Measurements from ENCODE around the gene SSX4B. TPM values are rescaled to one million over a fixed set of nuclear protein-coding genes. Genes with fewer than 3 reads are reported as not detected.
"Not testable (repeated sequence)": the region's sequence is repeated elsewhere in the genome, so short reads cannot be mapped to it uniquely, and the experiment has no call there.

The SSX4B gene
- total RNA-seq, 2 donors from 2014 or later, result 1.00 to 1.5 TPM

DNA sequence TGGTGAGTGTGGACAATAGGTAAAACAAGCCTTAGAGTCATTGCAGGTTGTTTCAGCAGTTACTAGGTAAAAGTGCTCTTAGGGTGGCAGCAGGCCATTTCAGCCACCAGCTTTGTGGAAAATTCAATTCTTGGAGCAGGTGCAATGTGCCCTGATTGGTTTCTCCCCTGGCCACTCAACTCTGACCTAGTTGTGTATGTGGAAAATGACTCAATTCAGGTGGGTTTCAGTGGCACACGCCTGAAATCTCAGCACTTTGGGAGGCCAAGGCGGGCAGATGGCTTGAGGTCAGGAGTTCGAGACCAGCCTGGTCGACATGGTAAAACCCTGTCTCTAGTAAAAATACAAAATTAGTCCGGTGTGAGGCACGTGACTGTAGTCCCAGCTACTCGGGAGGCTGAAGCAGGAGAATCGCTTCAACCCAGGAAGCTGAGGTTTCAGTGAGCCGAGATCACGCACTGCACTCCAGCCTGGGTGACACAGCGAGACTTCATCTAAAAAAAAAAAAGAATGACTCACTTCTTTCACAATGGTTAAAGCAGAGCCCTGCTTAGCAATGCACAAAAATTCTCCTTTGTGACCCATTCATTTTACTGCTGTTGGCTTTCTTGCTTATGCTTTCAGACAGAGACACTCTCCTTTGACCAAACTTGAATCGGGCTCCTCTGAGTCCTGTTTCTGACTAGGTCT is 15.4 kb upstream of the SSX4B start:
- not testable (repeated sequence) for H3K36me3 ChIP-seq (ENCODE audit: control insufficient read depth, insufficient read depth, low read length); H3K27ac Mint-ChIP-seq; H3K36me3 Mint-ChIP-seq (ENCODE audit: low read depth); H3K4me1 ChIP-seq (ENCODE audit: control insufficient read depth, insufficient read depth, low read length); DNase-seq; H3K9ac ChIP-seq (ENCODE audit: extremely low read depth, low read length, poor library complexity, severe bottlenecking); H3K4me3 Mint-ChIP-seq; H3K27me3 ChIP-seq (ENCODE audit: control insufficient read depth, insufficient read depth, low read length, poor library complexity, severe bottlenecking); H3K4me1 Mint-ChIP-seq; H3K27ac ChIP-seq (ENCODE audit: low read depth, low read length); H3K4me3 ChIP-seq (ENCODE audit: low read length); H3K9me3 ChIP-seq (ENCODE audit: control insufficient read depth, low read length); H3K27me3 Mint-ChIP-seq (ENCODE audit: insufficient read depth)
- peaks cover 28% of the 10 kb centered on the region for H3K9me3 Mint-ChIP-seq
- no CpG with 5 or more reads among the region's 12 CpGs for WGBS, 2 experiments (ENCODE audit: insufficient coverage in 1 of 2, insufficient read length in 1 of 2)

GRCh38 chrX:48397825-48398224 is 13.9 kb downstream of the SSX4B start:
- not testable (repeated sequence) for H3K27ac Mint-ChIP-seq; H3K9me3 ChIP-seq (ENCODE audit: control insufficient read depth, low read length); H3K4me1 Mint-ChIP-seq; H3K27ac ChIP-seq (ENCODE audit: low read depth, low read length); H3K4me3 ChIP-seq (ENCODE audit: low read length); H3K27me3 Mint-ChIP-seq (ENCODE audit: insufficient read depth); H3K9ac ChIP-seq (ENCODE audit: extremely low read depth, low read length, poor library complexity, severe bottlenecking); H3K4me3 Mint-ChIP-seq; H3K27me3 ChIP-seq (ENCODE audit: control insufficient read depth, insufficient read depth, low read length, poor library complexity, severe bottlenecking); H3K4me1 ChIP-seq (ENCODE audit: control insufficient read depth, insufficient read depth, low read length); H3K36me3 ChIP-seq (ENCODE audit: control insufficient read depth, insufficient read depth, low read length); H3K36me3 Mint-ChIP-seq (ENCODE audit: low read depth)
- H3K9me3 Mint-ChIP-seq, result peaks cover 14% of the 10 kb centered on the region
- DNase-seq, result peak; percentile 15
- no CpG with 5 or more reads among the region's 1 CpG for WGBS, 2 experiments (ENCODE audit: insufficient coverage in 1 of 2, insufficient read length in 1 of 2)

GRCh38 chrX:48396931-48397330 is 14.8 kb downstream of the SSX4B start:
- not testable (repeated sequence) for H3K27me3 Mint-ChIP-seq (ENCODE audit: insufficient read depth)

DNA sequence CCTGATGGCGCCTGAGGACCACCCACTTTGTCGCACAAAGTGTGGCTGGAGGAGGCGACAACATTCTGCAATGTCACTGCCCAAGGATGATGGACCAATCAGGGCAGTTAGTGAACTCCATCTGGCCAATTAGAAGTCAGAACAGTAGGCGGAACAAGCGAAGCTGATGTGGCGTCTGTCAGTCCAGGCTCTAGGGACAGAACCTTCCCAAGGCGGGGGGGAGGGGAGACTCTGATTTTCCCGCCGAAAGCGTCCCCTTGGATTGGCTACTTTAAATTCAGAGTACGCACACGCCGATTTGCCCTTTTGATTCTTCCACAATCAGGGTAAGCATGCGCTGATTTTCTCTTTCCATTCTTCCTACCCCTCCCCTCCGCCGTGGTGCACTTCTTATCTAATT is 28.5 kb downstream of the SSX4B start, which contains the start of gene SSX4:
Gene SSX4, plus strand, starts transcription at position 301 of the 400 bp plus-strand sequence. CDS start 515 bp downstream, outside the sequence.
- WGBS, 2 experiments (ENCODE audit: insufficient coverage in 1 of 2, insufficient read length in 1 of 2), result no CpG with 5 or more reads among the region's 16 CpGs
- not testable (repeated sequence) for H3K36me3 Mint-ChIP-seq (ENCODE audit: low read depth); H3K36me3 ChIP-seq (ENCODE audit: control insufficient read depth, insufficient read depth, low read length); H3K27ac ChIP-seq (ENCODE audit: low read depth, low read length); H3K27me3 Mint-ChIP-seq (ENCODE audit: insufficient read depth); H3K9me3 ChIP-seq (ENCODE audit: control insufficient read depth, low read length); H3K4me3 Mint-ChIP-seq; H3K9ac ChIP-seq (ENCODE audit: extremely low read depth, low read length, poor library complexity, severe bottlenecking); DNase-seq; H3K4me3 ChIP-seq (ENCODE audit: low read length); H3K9me3 Mint-ChIP-seq; H3K27ac Mint-ChIP-seq; H3K4me1 Mint-ChIP-seq; H3K4me1 ChIP-seq (ENCODE audit: control insufficient read depth, insufficient read depth, low read length); H3K27me3 ChIP-seq (ENCODE audit: control insufficient read depth, insufficient read depth, low read length, poor library complexity, severe bottlenecking)

More at GRCh38 chrX:48396931-48397330, 14.8 kb downstream of the SSX4B start:
- H3K27ac ChIP-seq (ENCODE audit: low read depth, low read length); DNase-seq; H3K9ac ChIP-seq (ENCODE audit: extremely low read depth, low read length, poor library complexity, severe bottlenecking); H3K36me3 Mint-ChIP-seq (ENCODE audit: low read depth); H3K4me3 ChIP-seq (ENCODE audit: low read length); H3K27me3 ChIP-seq (ENCODE audit: control insufficient read depth, insufficient read depth, low read length, poor library complexity, severe bottlenecking); H3K4me3 Mint-ChIP-seq; H3K36me3 ChIP-seq (ENCODE audit: control insufficient read depth, insufficient read depth, low read length); H3K4me1 Mint-ChIP-seq; H3K27ac Mint-ChIP-seq; H3K9me3 ChIP-seq (ENCODE audit: control insufficient read depth, low read length); H3K4me1 ChIP-seq (ENCODE audit: control insufficient read depth, insufficient read depth, low read length): not testable (repeated sequence)
- H3K9me3 Mint-ChIP-seq, result peaks cover 14% of the 10 kb centered on the region
- 83% methylated on average over 1 of the region's 2 CpGs; no CpG with 5 or more reads in 1 of the 2 experiments for WGBS, 2 experiments (ENCODE audit: insufficient coverage in 1 of 2, insufficient read length in 1 of 2)

GRCh38 chrX:48370408-48370807 is 41.4 kb downstream of the SSX4B start:
- not testable (repeated sequence) for H3K27ac Mint-ChIP-seq; H3K27me3 ChIP-seq (ENCODE audit: control insufficient read depth, insufficient read depth, low read length, poor library complexity, severe bottlenecking); H3K4me3 Mint-ChIP-seq; H3K9me3 ChIP-seq (ENCODE audit: control insufficient read depth, low read length); DNase-seq; H3K4me1 Mint-ChIP-seq; H3K9ac ChIP-seq (ENCODE audit: extremely low read depth, low read length, poor library complexity, severe bottlenecking); H3K27me3 Mint-ChIP-seq (ENCODE audit: insufficient read depth); H3K4me3 ChIP-seq (ENCODE audit: low read length); H3K27ac ChIP-seq (ENCODE audit: low read depth, low read length); H3K36me3 ChIP-seq (ENCODE audit: control insufficient read depth, insufficient read depth, low read length); H3K4me1 ChIP-seq (ENCODE audit: control insufficient read depth, insufficient read depth, low read length); H3K36me3 Mint-ChIP-seq (ENCODE audit: low read depth)
- H3K9me3 Mint-ChIP-seq, result peaks cover 13% of the 10 kb centered on the region
- no CpG with 5 or more reads among the region's 8 CpGs for WGBS, 2 experiments (ENCODE audit: insufficient coverage in 1 of 2, insufficient read length in 1 of 2)

- not testable (repeated sequence) for H3K4me3 Mint-ChIP-seq; H3K36me3 Mint-ChIP-seq (ENCODE audit: low read depth); H3K36me3 ChIP-seq (ENCODE audit: control insufficient read depth, insufficient read depth, low read length); H3K4me3 ChIP-seq (ENCODE audit: low read length); H3K4me1 Mint-ChIP-seq; H3K27me3 Mint-ChIP-seq (ENCODE audit: insufficient read depth); H3K4me1 ChIP-seq (ENCODE audit: control insufficient read depth, insufficient read depth, low read length); H3K27ac ChIP-seq (ENCODE audit: low read depth, low read length); H3K27me3 ChIP-seq (ENCODE audit: control insufficient read depth, insufficient read depth, low read length, poor library complexity, severe bottlenecking); H3K27ac Mint-ChIP-seq; H3K9ac ChIP-seq (ENCODE audit: extremely low read depth, low read length, poor library complexity, severe bottlenecking); DNase-seq; H3K9me3 ChIP-seq (ENCODE audit: control insufficient read depth, low read length)
- WGBS, 2 experiments (ENCODE audit: insufficient coverage in 1 of 2, insufficient read length in 1 of 2), result no CpG with 5 or more reads among the region's 12 CpGs
- H3K9me3 Mint-ChIP-seq, result peaks cover 24% of the 10 kb centered on the region
Measured at GRCh38 chrX:48367717-48368408, 43.9 kb downstream of the SSX4B start.

GRCh38 chrX:48359281-48359680 is 52.5 kb downstream of the SSX4B start:
- DNase-seq; H3K27me3 ChIP-seq (ENCODE audit: control insufficient read depth, insufficient read depth, low read length, poor library complexity, severe bottlenecking); H3K9ac ChIP-seq (ENCODE audit: extremely low read depth, low read length, poor library complexity, severe bottlenecking); H3K4me3 Mint-ChIP-seq; H3K4me1 ChIP-seq (ENCODE audit: control insufficient read depth, insufficient read depth, low read length); H3K4me3 ChIP-seq (ENCODE audit: low read length); H3K9me3 ChIP-seq (ENCODE audit: control insufficient read depth, low read length); H3K27ac ChIP-seq (ENCODE audit: low read depth, low read length); H3K4me1 Mint-ChIP-seq; H3K36me3 ChIP-seq (ENCODE audit: control insufficient read depth, insufficient read depth, low read length); H3K27ac Mint-ChIP-seq; H3K36me3 Mint-ChIP-seq (ENCODE audit: low read depth); H3K27me3 Mint-ChIP-seq (ENCODE audit: insufficient read depth): not testable (repeated sequence)
- WGBS, 2 experiments (ENCODE audit: insufficient coverage in 1 of 2, insufficient read length in 1 of 2), result 95% methylated on average over 4 of the region's 6 CpGs; no CpG with 5 or more reads in 1 of the 2 experiments
- H3K9me3 Mint-ChIP-seq, result peaks cover 54% of the 10 kb centered on the region
